Activated T-cell treated with anti-CD3 and anti-CD28 coated beads, Interleukin-2, amount 50 U/mL, for 72 hours (primary cell): ENCODE results near the gene ADGRL1. TPM values are rescaled to one million over a fixed set of nuclear protein-coding genes. Genes with fewer than 3 reads are reported as not detected.
"Not testable (repeated sequence)": the region's sequence is repeated elsewhere in the genome, so short reads cannot be mapped to it uniquely, and the experiment has no call there.

ENCODE experiments used
- ATAC-seq, 2 donors: fragments of 150-1000 bp; cut with Tn5 transposase; replicated peaks in 1 of 2; 2 replicates each; pipeline ENCODE4 v1.10.0; 2021; ENCODE audit warnings: moderate library complexity in 2 of 2, mild to moderate bottlenecking in 1 of 2
- DNase-seq, 2 donors: peaks; one replicate each; pipeline ENCODE4 v3.0.0; 2021 to 2022; ENCODE audit warnings: mixed read lengths in 1 of 2
- H3K27ac Mint-ChIP-seq: one replicate; pipeline ENCODE4 v1.8.0; 2022; ENCODE audit warnings: mild to moderate bottlenecking, moderate library complexity, mixed read lengths
- H3K27me3 Mint-ChIP-seq: one replicate; pipeline ENCODE4 v1.8.0; 2022; ENCODE audit warnings: low read depth, mixed read lengths
- H3K36me3 Mint-ChIP-seq, 2 donors: one replicate each; pipeline ENCODE4 v1.8.0; 2022; ENCODE audit warnings: mixed read lengths in 2 of 2, mild to moderate bottlenecking in 1 of 2; ENCODE audit not compliant: insufficient read depth in 2 of 2
- H3K4me1 Mint-ChIP-seq: one replicate; pipeline ENCODE4 v1.8.0; 2022; ENCODE audit warnings: low read depth, mixed read lengths
- H3K4me3 Mint-ChIP-seq, 2 donors: one replicate each; pipeline ENCODE4 v1.8.0; 2022; ENCODE audit warnings: mild to moderate bottlenecking in 2 of 2, mixed read lengths in 2 of 2, moderate library complexity in 2 of 2
- H3K9me3 Mint-ChIP-seq, 2 donors: one replicate each; pipeline ENCODE4 v1.8.0; 2022; ENCODE audit warnings: mixed read lengths in 2 of 2
- total RNA-seq, 2 donors: library from RNA; stranded (reverse); gene quantifications; one replicate each; pipeline ENCODE4 v1.2.3, GENCODE V29; 2022

The ADGRL1 gene
- total RNA-seq, 2 donors from 2014 or later, result 15.0 to 21.2 TPM

DNA sequence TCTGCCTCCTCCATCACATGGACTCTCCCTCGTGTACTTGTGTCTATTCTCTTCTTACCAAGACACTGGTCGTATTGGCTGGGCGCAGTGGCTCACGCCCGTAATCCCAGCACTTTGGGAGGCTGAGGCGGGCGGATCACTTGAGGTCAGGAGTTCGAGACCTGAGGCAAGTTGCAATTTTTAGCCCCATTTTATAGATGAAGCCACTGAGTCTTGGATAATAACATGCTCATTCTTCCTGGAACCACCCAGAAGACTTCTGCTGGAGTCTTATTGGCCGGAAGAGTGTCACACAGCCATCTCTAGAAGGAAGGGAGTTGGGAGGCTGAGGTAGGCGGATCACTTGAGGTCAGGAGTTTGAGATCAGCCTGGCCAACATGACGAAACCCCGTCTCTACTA is 37.7 kb upstream of the ADGRL1 start:
- H3K9me3 Mint-ChIP-seq, H3K27me3 Mint-ChIP-seq, H3K36me3 Mint-ChIP-seq, H3K4me3 Mint-ChIP-seq, ATAC-seq, DNase-seq, H3K27ac Mint-ChIP-seq, H3K4me1 Mint-ChIP-seq: not testable (repeated sequence)

DNA sequence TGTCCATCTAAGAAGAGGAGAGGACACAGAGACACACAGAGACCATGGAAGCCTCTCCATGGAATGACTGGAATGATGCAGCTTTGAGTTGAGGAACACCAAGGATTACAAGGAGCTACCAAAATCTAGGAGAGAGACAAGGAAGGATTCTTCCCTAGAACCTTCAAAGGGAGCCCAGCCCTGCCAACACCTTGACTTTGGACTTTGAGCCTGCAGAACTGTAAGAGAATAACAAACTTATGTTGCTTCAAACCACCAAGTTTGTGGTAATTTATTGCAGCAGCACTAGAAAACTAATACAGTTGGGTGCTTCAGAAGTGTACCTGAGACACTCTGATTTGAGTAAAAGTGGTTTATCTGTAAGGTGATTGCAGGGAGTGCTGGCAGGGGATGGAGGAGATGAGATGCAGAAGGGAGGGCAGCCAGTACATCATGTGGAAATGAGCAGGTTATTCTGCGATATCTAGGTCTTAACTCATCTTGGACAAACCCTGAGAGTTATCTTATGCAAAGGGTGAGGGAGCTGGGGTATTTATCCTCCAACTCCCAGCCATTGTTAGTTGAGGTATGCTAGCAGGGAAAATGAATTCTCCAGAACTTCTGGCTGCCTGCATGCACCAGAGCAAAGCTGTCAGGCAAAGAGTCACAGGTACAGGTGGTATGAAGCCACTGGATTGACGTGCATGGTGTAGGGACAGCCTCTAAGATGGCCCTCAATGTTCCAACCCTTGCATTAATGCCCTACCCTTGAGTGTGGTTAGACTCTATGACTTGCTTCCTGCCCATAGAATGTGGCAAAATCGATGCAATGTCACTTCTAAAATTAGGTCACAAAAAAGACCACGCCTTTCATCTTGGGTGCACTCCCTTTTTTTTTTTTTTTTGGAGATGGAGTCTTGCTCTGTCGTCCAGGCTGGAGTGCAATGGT is 31.3 kb upstream of the ADGRL1 start:
- Mint-ChIP-seq H3K27me3 (no peaks in the 10 kb centered on the region), H3K27ac (no peak overlapping the region), H3K36me3 (no peaks in the 10 kb centered on the region), H3K4me3 (no peak overlapping the region), H3K9me3 (no peaks in the 10 kb centered on the region), H3K4me1 (no peaks in the 10 kb centered on the region)
- DNase-seq (no peak), ATAC-seq (no peak)

DNA sequence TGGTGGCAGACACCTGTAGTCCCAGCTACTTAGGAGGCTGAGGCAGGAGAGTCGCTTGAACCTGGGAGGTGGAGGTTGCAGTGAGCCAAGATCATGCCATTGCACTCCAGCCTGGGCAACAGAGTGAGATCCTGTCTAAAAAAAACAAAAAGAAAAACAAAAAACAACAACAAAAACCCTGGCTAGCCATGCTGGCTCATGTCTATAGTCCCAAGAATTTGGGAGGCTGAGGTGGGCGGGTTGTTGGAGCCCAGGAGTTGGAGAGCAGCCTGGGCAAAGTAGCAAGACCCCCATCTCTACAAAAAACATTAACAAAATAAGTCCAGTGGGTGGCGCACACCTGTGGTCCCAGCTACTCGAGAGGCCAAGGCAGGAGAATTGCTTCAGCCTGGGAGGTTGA is 27.0 kb upstream of the ADGRL1 start:
- H3K4me3 Mint-ChIP-seq, H3K36me3 Mint-ChIP-seq, H3K27me3 Mint-ChIP-seq, H3K4me1 Mint-ChIP-seq, H3K27ac Mint-ChIP-seq, ATAC-seq, DNase-seq, H3K9me3 Mint-ChIP-seq: not testable (repeated sequence)

DNA sequence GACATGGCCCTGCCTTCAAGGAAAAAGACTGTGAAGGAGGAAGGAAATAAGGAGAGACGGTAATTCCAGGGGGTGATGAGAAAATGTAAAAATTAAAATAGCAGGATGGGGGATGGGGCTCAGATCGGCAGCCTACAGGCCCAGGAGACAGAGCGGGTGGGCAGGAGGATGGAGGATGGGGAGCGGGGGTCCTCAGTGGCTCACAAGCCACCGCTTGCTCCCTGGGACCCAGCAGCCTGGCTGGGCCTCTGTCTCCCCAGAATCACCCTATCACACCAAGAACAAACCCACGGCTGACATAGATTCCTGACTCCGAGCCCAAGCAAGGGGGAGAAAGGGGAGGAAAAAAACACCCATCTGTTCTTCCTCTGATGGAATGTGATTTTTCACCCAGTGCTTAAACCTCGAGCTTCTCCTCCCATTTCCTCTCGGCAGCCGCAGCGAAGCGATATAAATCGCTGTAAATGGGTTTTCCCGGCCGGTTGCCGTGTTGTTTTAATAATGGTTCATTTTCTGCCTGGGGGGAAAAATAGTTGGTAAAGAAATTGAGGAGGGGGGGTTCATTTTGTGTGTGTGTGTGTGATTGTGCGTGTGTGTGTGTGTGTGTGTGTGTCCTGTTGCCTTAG is 22.6 kb upstream of the ADGRL1 start:
- peaks cover 12% of the 10 kb centered on the region for H3K4me1 Mint-ChIP-seq
- H3K36me3 Mint-ChIP-seq, H3K9me3 Mint-ChIP-seq, H3K27me3 Mint-ChIP-seq, ATAC-seq, DNase-seq, H3K27ac Mint-ChIP-seq: not testable (repeated sequence)
- H3K4me3 Mint-ChIP-seq, result peak overlapping the region; percentile 52 to 60

DNA sequence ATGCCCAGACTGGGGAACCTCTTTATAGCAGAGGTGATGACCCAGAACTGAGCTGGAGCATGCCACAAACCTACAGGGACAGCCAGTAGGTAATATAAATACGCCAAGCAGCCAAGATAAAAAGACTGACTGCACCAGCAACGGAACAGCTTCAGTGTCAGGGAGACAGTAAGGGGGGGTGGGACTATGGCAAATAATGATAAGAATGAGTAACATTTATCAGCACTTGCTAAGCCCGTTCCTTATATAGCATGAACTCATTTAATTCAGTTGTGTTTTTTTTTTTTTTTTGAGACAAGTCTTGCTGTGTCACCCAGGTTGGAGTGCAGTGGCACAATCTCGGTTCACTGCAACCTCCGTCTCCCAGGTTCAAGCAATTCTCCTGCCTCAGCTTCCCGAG is 20.5 kb upstream of the ADGRL1 start:
- H3K27me3 Mint-ChIP-seq, H3K36me3 Mint-ChIP-seq, H3K9me3 Mint-ChIP-seq, DNase-seq, H3K4me3 Mint-ChIP-seq, ATAC-seq, H3K27ac Mint-ChIP-seq: not testable (repeated sequence)
- peaks cover 15% of the 10 kb centered on the region for H3K4me1 Mint-ChIP-seq

DNA sequence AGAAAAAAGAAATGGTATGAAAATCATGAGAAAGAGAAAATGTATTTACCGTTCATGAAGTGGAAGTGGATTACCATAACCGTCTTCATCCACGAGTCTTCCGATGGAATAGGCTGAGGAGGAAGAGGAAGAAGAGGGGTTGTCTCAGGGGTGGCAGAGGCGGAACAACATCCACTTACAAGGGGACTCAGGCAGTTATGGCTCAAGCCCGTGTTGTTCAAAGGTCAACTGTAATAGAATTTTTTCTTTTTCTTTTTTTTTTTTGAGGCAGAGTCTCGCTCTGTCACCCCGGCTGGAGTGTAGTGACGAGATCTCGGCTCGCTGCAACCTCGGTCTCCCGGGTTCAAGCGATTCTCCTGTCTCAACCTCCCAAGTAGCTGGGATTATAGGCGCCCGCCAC is 16.9 kb upstream of the ADGRL1 start:
- H3K36me3 Mint-ChIP-seq, result no peaks in the 10 kb centered on the region

DNA sequence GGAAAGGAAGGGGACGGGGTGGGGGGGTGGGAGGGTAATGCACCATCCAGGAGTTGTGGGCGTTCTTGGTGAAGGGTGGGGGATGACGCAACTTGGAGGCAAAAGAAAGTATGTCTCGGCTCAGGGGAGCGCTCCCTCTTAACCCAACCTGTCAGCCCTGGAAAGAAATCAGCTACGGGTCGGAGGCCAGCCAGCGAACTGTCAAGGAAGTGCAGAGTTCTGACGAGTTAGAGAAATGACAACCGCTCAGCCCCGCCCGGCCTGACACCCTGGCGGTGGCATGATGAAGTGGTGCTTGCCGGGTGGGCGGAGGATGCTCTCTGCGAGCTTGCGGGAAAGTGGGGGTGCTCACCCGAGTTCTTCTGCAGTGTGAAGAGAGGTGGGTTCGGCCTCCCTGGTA is 15.4 kb upstream of the ADGRL1 start:
- peak; percentile 83 for DNase-seq
- not testable (repeated sequence) for H3K9me3 Mint-ChIP-seq, H3K27ac Mint-ChIP-seq, H3K27me3 Mint-ChIP-seq, H3K36me3 Mint-ChIP-seq
- Mint-ChIP-seq H3K4me1 (peaks cover 13% of the 10 kb centered on the region), H3K4me3 (peak overlapping the region; percentile 73 to 81)
- peak; percentile 84 to 91 for ATAC-seq

More for the DNA sequence above, 16.9 kb upstream of the ADGRL1 start:
- no peak overlapping the region for H3K27ac Mint-ChIP-seq
- DNase-seq (no peak), ATAC-seq (no peak)
- H3K4me1 Mint-ChIP-seq, result peaks cover 9% of the 10 kb centered on the region
- H3K4me3 Mint-ChIP-seq, result no peak overlapping the region
- no peaks in the 10 kb centered on the region for H3K27me3 Mint-ChIP-seq
- H3K9me3 Mint-ChIP-seq, result no peaks in the 10 kb centered on the region

DNA sequence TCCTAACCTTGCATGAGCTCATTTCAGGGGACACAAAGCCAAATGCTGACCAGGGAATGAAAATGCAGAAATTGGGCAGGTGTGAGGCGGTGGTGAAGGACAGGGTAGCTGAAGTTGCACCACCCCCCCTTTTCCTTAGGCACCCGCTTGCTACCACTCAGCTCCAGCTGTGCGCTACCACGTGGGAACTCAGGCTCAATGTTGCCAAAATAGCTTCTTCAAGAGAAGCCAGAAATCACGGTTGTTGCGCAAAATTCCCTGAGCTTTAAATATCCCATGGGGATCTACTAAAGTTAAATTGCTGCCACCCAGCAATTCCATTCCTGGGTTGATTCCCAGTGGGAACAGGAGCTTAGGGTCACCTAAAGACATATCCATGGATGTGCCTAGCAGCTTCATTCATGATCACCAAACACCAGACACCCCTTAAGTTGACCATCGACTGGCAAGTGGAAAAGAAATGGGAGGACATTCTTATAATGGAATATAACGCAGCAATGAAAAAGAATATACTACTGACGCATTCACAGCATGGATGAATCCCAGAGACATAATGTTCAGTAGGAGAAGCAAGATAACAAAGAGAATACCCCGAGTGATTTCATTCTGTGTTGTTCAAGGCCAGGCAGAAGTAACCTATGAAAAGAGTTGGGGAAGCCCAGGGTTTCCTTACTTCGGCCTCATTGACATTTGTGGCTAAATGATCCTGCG is 12.8 kb upstream of the ADGRL1 start:
- no peak overlapping the region for H3K4me3 Mint-ChIP-seq
- no peak overlapping the region for H3K27ac Mint-ChIP-seq
- no peaks in the 10 kb centered on the region for H3K36me3 Mint-ChIP-seq
- H3K27me3 Mint-ChIP-seq, result no peaks in the 10 kb centered on the region
- ATAC-seq (no peak), DNase-seq (no peak)
- H3K9me3 Mint-ChIP-seq, result no peaks in the 10 kb centered on the region
- H3K4me1 Mint-ChIP-seq, result peaks cover 13% of the 10 kb centered on the region

DNA sequence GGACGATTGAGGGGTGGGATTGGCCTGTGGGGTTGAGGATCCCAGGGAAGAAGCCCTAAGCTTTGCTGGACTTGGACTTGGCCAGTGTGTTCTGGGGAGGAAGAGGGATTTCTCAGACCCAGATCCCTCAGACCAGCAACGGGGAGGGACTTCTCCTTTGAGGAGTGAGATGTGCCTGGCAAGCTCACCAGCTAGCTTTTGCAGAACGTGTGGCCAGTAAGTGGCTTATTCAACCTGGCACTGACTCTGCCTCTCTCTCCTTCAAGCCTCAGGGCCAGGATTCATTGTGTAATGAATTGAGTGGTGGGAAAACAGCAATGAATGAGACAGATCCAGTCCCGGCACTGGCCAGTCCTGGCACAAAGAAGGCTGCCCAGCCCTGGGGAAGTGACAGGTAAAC is 11.9 kb upstream of the ADGRL1 start:
- not testable (repeated sequence) for H3K27ac Mint-ChIP-seq, H3K27me3 Mint-ChIP-seq, DNase-seq, H3K4me3 Mint-ChIP-seq, H3K9me3 Mint-ChIP-seq, H3K36me3 Mint-ChIP-seq, ATAC-seq
- H3K4me1 Mint-ChIP-seq, result peaks cover 13% of the 10 kb centered on the region

DNA sequence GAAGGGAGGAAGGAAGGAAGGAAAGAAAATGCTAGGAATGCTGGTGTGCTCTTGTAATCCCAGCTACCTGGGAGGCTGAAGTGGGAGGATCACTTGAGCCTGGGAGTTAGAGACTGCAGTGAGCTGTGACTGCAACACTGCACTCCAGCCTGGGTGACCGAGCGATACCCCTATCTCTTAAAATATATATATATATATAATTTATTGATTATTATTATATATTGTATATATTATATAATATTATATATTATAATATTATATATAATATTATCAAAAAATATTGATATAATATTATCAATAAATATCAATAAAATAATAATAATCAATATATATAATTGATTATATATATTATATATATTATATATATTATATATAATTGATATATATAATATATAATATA is 8.6 kb upstream of the ADGRL1 start:
- Mint-ChIP-seq H3K27me3 (peaks cover 8% of the 10 kb centered on the region), H3K4me1 (peaks cover 6% of the 10 kb centered on the region), H3K4me3 (no peak overlapping the region), H3K9me3 (no peaks in the 10 kb centered on the region), H3K36me3 (no peaks in the 10 kb centered on the region), H3K27ac (peak overlapping the region; percentile 38)
- no peak for DNase-seq
- no peak for ATAC-seq

DNA sequence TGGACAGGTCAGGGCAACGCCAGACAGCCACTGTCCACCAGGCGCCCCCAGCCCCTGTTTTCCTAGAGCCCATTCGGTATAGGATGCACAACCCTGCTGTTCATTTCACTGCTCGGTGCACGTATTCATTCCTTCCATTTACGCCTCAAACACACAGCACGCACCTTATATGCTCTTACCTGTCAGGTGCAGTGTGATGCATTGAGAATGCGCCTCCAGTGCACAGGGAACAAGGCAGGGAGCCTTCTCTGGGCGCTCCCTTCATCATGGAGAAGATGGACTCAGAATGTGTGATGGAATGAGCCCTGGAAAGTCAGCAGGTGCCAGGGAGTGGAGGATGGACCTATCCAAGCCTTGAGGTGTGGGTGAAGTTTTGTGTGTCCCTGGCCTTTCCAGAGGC is 4.2 kb upstream of the ADGRL1 start:
- DNase-seq, H3K9me3 Mint-ChIP-seq, H3K27ac Mint-ChIP-seq, H3K36me3 Mint-ChIP-seq, ATAC-seq: not testable (repeated sequence)
- peaks cover 27% of the 10 kb centered on the region for H3K27me3 Mint-ChIP-seq
- peaks cover 18% of the 10 kb centered on the region for H3K4me1 Mint-ChIP-seq
- peak overlapping the region; percentile 61 to 75 for H3K4me3 Mint-ChIP-seq

DNA sequence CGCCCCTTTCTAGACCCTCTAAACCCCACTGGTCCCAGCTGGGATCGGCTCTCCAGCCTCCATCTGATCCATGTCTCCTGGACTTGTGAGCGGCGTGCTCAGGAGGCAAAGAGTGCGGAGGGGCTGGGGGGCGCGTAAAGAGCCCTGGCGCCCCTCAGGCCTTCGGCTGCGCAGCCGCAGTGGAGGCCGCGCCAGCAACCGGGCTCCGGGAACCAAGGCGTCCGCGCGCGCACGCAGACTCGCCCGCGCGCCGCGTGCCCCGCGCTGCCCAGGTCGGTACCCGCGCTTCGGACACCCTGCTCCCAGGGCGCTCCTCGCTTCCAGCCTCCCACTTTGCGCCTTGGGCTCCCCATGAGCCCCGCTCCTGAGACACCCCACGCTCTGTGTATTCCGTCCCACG is 3.4 kb upstream of the ADGRL1 start:
- Mint-ChIP-seq H3K4me1 (peaks cover 24% of the 10 kb centered on the region), H3K4me3 (peak overlapping the region; percentile 61 to 75), H3K27ac (peak overlapping the region; percentile 10), H3K27me3 (peaks cover 32% of the 10 kb centered on the region)
- not testable (repeated sequence) for H3K9me3 Mint-ChIP-seq, DNase-seq, ATAC-seq, H3K36me3 Mint-ChIP-seq

DNA sequence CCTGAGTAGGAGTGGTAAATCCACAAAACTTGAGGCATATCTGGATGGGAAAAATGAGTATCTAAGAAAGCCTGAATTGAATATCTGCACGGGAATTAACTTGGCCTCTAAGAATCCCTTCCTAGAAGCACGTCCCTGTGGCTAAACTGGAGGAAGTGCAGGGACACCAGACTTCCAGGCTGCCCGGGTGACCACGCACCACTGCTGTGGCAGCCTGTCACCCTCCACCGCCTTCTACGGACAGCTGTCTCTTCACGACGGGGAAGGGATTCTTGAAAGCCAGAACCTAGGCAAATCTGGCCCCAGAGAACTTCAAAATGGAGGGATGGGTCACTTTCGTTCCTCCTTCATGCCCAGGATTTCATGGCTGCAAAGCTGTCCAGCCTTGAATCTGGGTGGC is 2.5 kb upstream of the ADGRL1 start:
- Mint-ChIP-seq H3K27me3 (peaks cover 38% of the 10 kb centered on the region), H3K4me1 (peaks cover 33% of the 10 kb centered on the region)
- not testable (repeated sequence) for H3K27ac Mint-ChIP-seq, H3K36me3 Mint-ChIP-seq, DNase-seq, H3K4me3 Mint-ChIP-seq, ATAC-seq, H3K9me3 Mint-ChIP-seq
